ENCODE data around the gene DCPS. TPM values are rescaled to one million over a fixed set of nuclear protein-coding genes. Genes with fewer than 3 reads are reported as not detected.
A peak's percentile ranks its signal among the peaks of the same experiment; 100 is the strongest.
"Not testable (repeated sequence)": the region's sequence is repeated elsewhere in the genome, so short reads cannot be mapped to it uniquely, and the experiment has no call there.

Gene DCPS
- total RNA-seq (10 to 100 TPM; 16.4 to 18.0 TPM), polyA plus RNA-seq (ENCODE audit: insufficient read length in 6 of 6) (10 to 100 TPM; 19.9 to 24.4 (median 22.1) TPM)
- long read RNA-seq, donor 1, transcript DCPS-201 (6 exons, 1,479 nt): major isoform, 13 of 13 reads
- long read RNA-seq, donor 1, partial matches to known transcripts: 0 of 13 reads
- long read RNA-seq, donor 1, other reads (novel, unspliced or antisense): 0 of 13 reads
- long read RNA-seq, donor 2, transcript DCPS-201 (6 exons, 1,479 nt): major isoform, 10 of 36 reads
- long read RNA-seq, donor 2, partial matches to known transcripts: 11 of 36 reads
- long read RNA-seq, donor 2, other reads (novel, unspliced or antisense): 14 of 36 reads
- long read RNA-seq, donor 3, transcript DCPS-201 (6 exons, 1,479 nt): major isoform, 13 of 13 reads
- long read RNA-seq, donor 3, partial matches to known transcripts: 0 of 13 reads
- long read RNA-seq, donor 3, other reads (novel, unspliced or antisense): 0 of 13 reads
- long read RNA-seq, donor 4, transcript DCPS-201 (6 exons, 1,479 nt): major isoform, 19 of 21 reads
- long read RNA-seq, donor 4, partial matches to known transcripts: 0 of 21 reads
- long read RNA-seq, donor 4, other reads (novel, unspliced or antisense): 2 of 21 reads
- long read RNA-seq, donor 5, transcript DCPS-201 (6 exons, 1,479 nt): major isoform, 7 of 12 reads
- long read RNA-seq, donor 5, partial matches to known transcripts: 5 of 12 reads
- long read RNA-seq, donor 5, other reads (novel, unspliced or antisense): 0 of 12 reads
- long read RNA-seq, donor 6, transcript DCPS-201 (6 exons, 1,479 nt): major isoform, 7 of 24 reads
- long read RNA-seq, donor 6, partial matches to known transcripts: 0 of 24 reads
- long read RNA-seq, donor 6, other reads (novel, unspliced or antisense): 17 of 24 reads
- long read RNA-seq, donor 7, transcript DCPS-201 (6 exons, 1,479 nt): major isoform, 5 of 5 reads
- long read RNA-seq, donor 7, partial matches to known transcripts: 0 of 5 reads
- long read RNA-seq, donor 7, other reads (novel, unspliced or antisense): 0 of 5 reads
- long read RNA-seq, donor 8, transcript DCPS-201 (6 exons, 1,479 nt): major isoform, 13 of 13 reads
- long read RNA-seq, donor 8, partial matches to known transcripts: 0 of 13 reads
- long read RNA-seq, donor 8, other reads (novel, unspliced or antisense): 0 of 13 reads
- long read RNA-seq, donor 9: 0 reads
- long read RNA-seq, donor 10, transcript DCPS-201 (6 exons, 1,479 nt): major isoform, 10 of 11 reads
- long read RNA-seq, donor 10, partial matches to known transcripts: 0 of 11 reads
- long read RNA-seq, donor 10, other reads (novel, unspliced or antisense): 1 of 11 reads
- long read RNA-seq, donor 11, transcript DCPS-201 (6 exons, 1,479 nt): major isoform, 6 of 7 reads
- long read RNA-seq, donor 11, partial matches to known transcripts: 0 of 7 reads
- long read RNA-seq, donor 11, other reads (novel, unspliced or antisense): 0 of 7 reads
- long read RNA-seq, donor 12, transcript DCPS-201 (6 exons, 1,479 nt): major isoform, 10 of 16 reads
- long read RNA-seq, donor 12, partial matches to known transcripts: 5 of 16 reads
- long read RNA-seq, donor 12, other reads (novel, unspliced or antisense): 0 of 16 reads

GRCh38 chr11:126303623-126304456, at the start of gene DCPS:
Gene DCPS, plus strand, starts transcription at chr11:126304060. Its CDS starts 21 bp downstream, at chr11:126304081.
- intact Hi-C loops (cut with DNase I): no loop called here

DNA sequence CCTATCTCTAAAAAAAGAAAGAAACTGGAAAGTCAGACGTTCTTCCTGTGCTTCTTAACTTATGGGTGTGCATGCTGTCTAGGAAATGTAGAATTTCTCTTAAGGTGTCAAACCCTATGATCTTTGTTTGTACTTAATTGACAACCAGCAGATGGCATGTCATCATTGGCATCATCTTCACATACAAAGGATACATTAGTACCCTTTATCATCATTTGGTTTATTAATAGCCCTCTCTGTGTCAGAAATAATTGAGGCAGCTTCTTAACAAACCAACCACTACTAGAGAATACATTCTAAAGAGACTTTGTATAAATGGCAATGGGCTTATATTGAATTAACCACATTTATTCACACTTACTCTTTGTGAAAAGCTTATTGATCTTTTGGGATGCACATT, 49.0 kb upstream of the DCPS start:
- TF ChIP-seq, protein P1, sequence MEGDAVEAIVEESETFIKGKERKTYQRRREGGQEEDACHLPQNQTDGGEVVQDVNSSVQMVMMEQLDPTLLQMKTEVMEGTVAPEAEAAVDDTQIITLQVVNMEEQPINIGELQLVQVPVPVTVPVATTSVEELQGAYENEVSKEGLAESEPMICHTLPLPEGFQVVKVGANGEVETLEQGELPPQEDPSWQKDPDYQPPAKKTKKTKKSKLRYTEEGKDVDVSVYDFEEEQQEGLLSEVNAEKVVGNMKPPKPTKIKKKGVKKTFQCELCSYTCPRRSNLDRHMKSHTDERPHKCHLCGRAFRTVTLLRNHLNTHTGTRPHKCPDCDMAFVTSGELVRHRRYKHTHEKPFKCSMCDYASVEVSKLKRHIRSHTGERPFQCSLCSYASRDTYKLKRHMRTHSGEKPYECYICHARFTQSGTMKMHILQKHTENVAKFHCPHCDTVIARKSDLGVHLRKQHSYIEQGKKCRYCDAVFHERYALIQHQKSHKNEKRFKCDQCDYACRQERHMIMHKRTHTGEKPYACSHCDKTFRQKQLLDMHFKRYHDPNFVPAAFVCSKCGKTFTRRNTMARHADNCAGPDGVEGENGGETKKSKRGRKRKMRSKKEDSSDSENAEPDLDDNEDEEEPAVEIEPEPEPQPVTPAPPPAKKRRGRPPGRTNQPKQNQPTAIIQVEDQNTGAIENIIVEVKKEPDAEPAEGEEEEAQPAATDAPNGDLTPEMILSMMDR (IDR thresholded peaks at IDR 0.05): no peak
- DNase-seq: no peak
- no peaks in the 10 kb centered on the region for H3K9me3 ChIP-seq
- ATAC-seq: no peak
- peaks cover 0 to 85% of the 10 kb centered on the region in 2 donors for H3K36me3 ChIP-seq
- intact Hi-C loops (cut with DNase I): no loop called here
- H3K4me1 ChIP-seq: no peaks in the 10 kb centered on the region
- H3K4me3 ChIP-seq: no peak overlapping the region
- H3K27me3 ChIP-seq: no peaks in the 10 kb centered on the region
- H3K27ac ChIP-seq: no peak overlapping the region

More at GRCh38 chr11:126303623-126304456, at the start of gene DCPS:
- TF ChIP-seq, protein P1 (IDR thresholded peaks at IDR 0.05): no peak
- Histone ChIP-seq H3K4me3 (peak within 1 kb of the TSS; percentile 56 to 64), H3K9me3 (no peaks in the 10 kb centered on the region), H3K27ac (peak within 1 kb of the TSS; percentile 88 to 91), H3K36me3 (peaks cover 0 to 11% of the 10 kb centered on the region in 2 donors), H3K27me3 (no peaks in the 10 kb centered on the region), H3K4me1 (peaks cover 5 to 24% of the 10 kb centered on the region in 2 donors)
- DNase-seq (peak; percentile 91 to 99 (median 94)), ATAC-seq (peak; percentile 100)

- H3K9me3 ChIP-seq; intact Hi-C loops (cut with DNase I); DNase-seq; ATAC-seq; H3K27me3 ChIP-seq; H3K4me1 ChIP-seq; H3K27ac ChIP-seq; H3K4me3 ChIP-seq: not testable (repeated sequence)
- H3K36me3 ChIP-seq: peaks cover 0 to 91% of the 10 kb centered on the region in 2 donors
Measured at GRCh38 chr11:126255507-126255906, 48.4 kb upstream of the DCPS start.

DNA sequence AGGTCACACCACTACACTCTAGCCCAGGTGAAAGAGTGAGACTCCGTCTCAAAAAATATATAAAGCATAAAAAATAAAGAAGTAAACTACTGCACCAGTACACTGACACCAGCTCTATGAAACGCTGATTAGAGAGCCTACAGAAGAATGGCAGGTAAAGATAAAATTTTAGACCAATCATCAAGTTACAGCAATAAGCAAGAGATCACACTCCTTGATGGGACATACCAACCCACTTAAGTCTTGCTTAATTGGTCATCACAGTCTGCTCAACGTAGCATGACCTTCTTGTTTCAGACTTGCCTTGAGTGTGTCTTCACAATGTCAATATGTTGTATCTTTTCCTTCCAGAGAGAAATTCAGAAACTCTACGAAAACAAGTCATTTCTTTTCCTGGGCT, 47.6 kb upstream of the DCPS start:
- no peaks in the 10 kb centered on the region for H3K27me3 ChIP-seq
- H3K27ac ChIP-seq: no peak overlapping the region
- no peak overlapping the region for H3K4me3 ChIP-seq
- ATAC-seq: no peak
- DNase-seq: no peak
- no peaks in the 10 kb centered on the region for H3K4me1 ChIP-seq
- no peaks in the 10 kb centered on the region for H3K9me3 ChIP-seq
- peaks cover 0 to 96% of the 10 kb centered on the region in 2 donors for H3K36me3 ChIP-seq
- intact Hi-C loops (cut with DNase I): no loop called here
- TF ChIP-seq, protein P1 (IDR thresholded peaks at IDR 0.05): no peak

All from left lung (tissue), 14 donors.